ENCODE data around the gene DAAM2. TPM values are rescaled to one million over a fixed set of nuclear protein-coding genes. Genes with fewer than 3 reads are reported as not detected.

Gene DAAM2
- total RNA-seq, 1 experiment from 2014 or later: 4.8 TPM

DNA sequence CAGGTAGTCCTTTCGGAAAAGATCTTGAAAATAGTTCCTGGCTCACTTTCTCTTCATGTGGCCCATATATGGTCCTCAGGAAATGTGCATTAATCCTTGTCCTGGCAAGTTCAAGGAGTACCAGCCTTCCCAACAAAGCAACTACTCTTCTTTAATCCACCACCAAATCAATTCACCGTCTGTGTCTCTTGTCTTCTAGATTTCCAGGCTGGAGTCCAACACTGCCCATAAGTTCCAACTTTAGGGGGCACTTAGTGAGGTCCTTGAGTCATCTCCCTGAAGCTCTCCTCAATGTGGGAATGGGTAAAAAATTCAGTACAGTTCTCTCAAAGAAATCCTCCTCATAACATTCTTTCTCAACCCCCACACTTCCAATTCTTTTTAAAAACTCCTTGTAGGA lies 6.9 kb upstream of the DAAM2 start:
- intact Hi-C loops (cut with micrococcal nuclease; ENCODE audit: unreplicated experiment): no loop called here
- no peak for DNase-seq (ENCODE audit: low spot score)
- Histone ChIP-seq H3K9me3 (ENCODE audit: low read depth, low read length, poor library complexity, severe bottlenecking) (no peaks in the 10 kb centered on the region), H3K27me3 (replicated peaks; ENCODE audit: insufficient read depth, low read depth, low read length, poor library complexity) (no peaks in the 10 kb centered on the region), H3K4me1 (ENCODE audit: insufficient read depth, low read length, poor library complexity, severe bottlenecking) (no peaks in the 10 kb centered on the region), H3K27ac (ENCODE audit: low read depth, low read length, poor library complexity, severe bottlenecking) (no peak overlapping the region), H3K4me3 (ENCODE audit: low read depth, low read length, poor library complexity, severe bottlenecking) (no peak overlapping the region), H3K36me3 (ENCODE audit: insufficient read depth, low read length, poor library complexity, severe bottlenecking) (no peaks in the 10 kb centered on the region)
- ChIA-PET POLR2A (ENCODE audit: low non-redundant PET) (no interaction called here), CTCF (no interaction called here)
- no TSS peak for BruUV-seq (replicated peaks)
- TF ChIP-seq EZH2 (IDR thresholded peaks at IDR 0.05; ENCODE audit: borderline replicate concordance, low read depth, low read length, poor library complexity, severe bottlenecking): no peak
- TF ChIP-seq, protein P1, sequence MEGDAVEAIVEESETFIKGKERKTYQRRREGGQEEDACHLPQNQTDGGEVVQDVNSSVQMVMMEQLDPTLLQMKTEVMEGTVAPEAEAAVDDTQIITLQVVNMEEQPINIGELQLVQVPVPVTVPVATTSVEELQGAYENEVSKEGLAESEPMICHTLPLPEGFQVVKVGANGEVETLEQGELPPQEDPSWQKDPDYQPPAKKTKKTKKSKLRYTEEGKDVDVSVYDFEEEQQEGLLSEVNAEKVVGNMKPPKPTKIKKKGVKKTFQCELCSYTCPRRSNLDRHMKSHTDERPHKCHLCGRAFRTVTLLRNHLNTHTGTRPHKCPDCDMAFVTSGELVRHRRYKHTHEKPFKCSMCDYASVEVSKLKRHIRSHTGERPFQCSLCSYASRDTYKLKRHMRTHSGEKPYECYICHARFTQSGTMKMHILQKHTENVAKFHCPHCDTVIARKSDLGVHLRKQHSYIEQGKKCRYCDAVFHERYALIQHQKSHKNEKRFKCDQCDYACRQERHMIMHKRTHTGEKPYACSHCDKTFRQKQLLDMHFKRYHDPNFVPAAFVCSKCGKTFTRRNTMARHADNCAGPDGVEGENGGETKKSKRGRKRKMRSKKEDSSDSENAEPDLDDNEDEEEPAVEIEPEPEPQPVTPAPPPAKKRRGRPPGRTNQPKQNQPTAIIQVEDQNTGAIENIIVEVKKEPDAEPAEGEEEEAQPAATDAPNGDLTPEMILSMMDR (conservative IDR thresholded peaks at IDR 0.05; ENCODE audit: low read depth, low read length): no peak

DNA sequence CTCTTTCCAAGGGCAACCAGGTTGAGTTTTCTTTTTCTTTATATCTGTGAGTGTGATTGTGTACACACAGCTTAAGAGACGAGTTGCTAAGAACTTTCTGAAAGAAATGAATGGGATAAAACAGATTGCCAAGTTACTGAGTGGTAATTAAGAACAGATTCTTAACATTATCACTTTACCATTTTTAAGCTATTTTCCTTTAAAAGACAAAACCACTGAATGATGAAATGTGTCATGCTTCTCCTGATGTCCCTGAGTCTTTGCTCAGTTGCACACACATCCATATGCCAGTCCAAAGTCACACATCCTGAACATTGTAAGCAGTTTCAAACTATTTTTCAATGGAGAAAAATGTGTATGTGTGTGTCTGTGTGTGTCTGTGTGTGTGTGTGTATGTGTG lies 5.5 kb upstream of the DAAM2 start:
- no peak for DNase-seq (ENCODE audit: low spot score)
- CTCF ChIA-PET: no interaction called here
- POLR2A ChIA-PET (ENCODE audit: low non-redundant PET): no interaction called here
- Histone ChIP-seq H3K4me3 (ENCODE audit: low read depth, low read length, poor library complexity, severe bottlenecking) (no peak overlapping the region), H3K4me1 (ENCODE audit: insufficient read depth, low read length, poor library complexity, severe bottlenecking) (no peaks in the 10 kb centered on the region), H3K27me3 (replicated peaks; ENCODE audit: insufficient read depth, low read depth, low read length, poor library complexity) (no peaks in the 10 kb centered on the region), H3K9me3 (ENCODE audit: low read depth, low read length, poor library complexity, severe bottlenecking) (no peaks in the 10 kb centered on the region), H3K36me3 (ENCODE audit: insufficient read depth, low read length, poor library complexity, severe bottlenecking) (no peaks in the 10 kb centered on the region), H3K27ac (ENCODE audit: low read depth, low read length, poor library complexity, severe bottlenecking) (no peak overlapping the region)
- no peak for TF ChIP-seq EZH2 (IDR thresholded peaks at IDR 0.05; ENCODE audit: borderline replicate concordance, low read depth, low read length, poor library complexity, severe bottlenecking)
- TF ChIP-seq, protein P1 (conservative IDR thresholded peaks at IDR 0.05; ENCODE audit: low read depth, low read length): no peak
- no TSS peak for BruUV-seq (replicated peaks)
- intact Hi-C loops (cut with micrococcal nuclease; ENCODE audit: unreplicated experiment): no loop called here

DNA sequence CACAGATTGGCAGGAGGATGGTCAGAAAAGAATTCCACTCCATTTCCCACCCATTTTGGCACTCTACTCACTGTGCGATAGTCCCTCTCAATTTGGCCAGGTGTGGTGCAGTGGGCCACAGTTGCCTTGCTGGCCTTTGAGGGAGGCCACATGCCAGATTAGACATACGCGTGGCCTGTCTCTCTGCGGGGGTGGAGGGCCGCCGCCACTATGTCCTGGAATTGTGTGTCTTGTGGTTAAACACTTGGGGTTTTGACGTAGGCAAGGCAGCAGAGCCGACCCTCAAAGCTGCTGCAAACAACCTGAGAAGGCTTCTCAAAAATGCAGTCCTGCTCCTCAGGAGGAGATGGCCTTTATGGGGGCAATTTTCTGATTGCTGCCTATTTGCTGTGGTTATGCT lies 4.9 kb upstream of the DAAM2 start:
- H3K36me3 ChIP-seq (ENCODE audit: insufficient read depth, low read length, poor library complexity, severe bottlenecking): no peaks in the 10 kb centered on the region
- no peaks in the 10 kb centered on the region for H3K27me3 ChIP-seq (replicated peaks; ENCODE audit: insufficient read depth, low read depth, low read length, poor library complexity)
- BruUV-seq (replicated peaks): no TSS peak
- H3K4me3 ChIP-seq (ENCODE audit: low read depth, low read length, poor library complexity, severe bottlenecking): no peak overlapping the region
- CTCF ChIA-PET: no interaction called here
- no peak for DNase-seq (ENCODE audit: low spot score)
- TF ChIP-seq, protein P1 (conservative IDR thresholded peaks at IDR 0.05; ENCODE audit: low read depth, low read length): no peak
- TF ChIP-seq EZH2 (IDR thresholded peaks at IDR 0.05; ENCODE audit: borderline replicate concordance, low read depth, low read length, poor library complexity, severe bottlenecking): no peak
- POLR2A ChIA-PET (ENCODE audit: low non-redundant PET): no interaction called here
- H3K4me1 ChIP-seq (ENCODE audit: insufficient read depth, low read length, poor library complexity, severe bottlenecking): no peaks in the 10 kb centered on the region
- no peaks in the 10 kb centered on the region for H3K9me3 ChIP-seq (ENCODE audit: low read depth, low read length, poor library complexity, severe bottlenecking)
- intact Hi-C loops (cut with micrococcal nuclease; ENCODE audit: unreplicated experiment): no loop called here
- no peak overlapping the region for H3K27ac ChIP-seq (ENCODE audit: low read depth, low read length, poor library complexity, severe bottlenecking)

Data from A673 (cell line).